ENCODE data around the gene MAPT.
"Not testable (repeated sequence)": the region's sequence is repeated elsewhere in the genome, so short reads cannot be mapped to it uniquely, and the experiment has no call there.

MAPT gene

GRCh38 chr17:45994987-45995386, 100.6 kb downstream of the MAPT start:
- no peak for DNase-seq (ENCODE audit: low read depth)

DNA sequence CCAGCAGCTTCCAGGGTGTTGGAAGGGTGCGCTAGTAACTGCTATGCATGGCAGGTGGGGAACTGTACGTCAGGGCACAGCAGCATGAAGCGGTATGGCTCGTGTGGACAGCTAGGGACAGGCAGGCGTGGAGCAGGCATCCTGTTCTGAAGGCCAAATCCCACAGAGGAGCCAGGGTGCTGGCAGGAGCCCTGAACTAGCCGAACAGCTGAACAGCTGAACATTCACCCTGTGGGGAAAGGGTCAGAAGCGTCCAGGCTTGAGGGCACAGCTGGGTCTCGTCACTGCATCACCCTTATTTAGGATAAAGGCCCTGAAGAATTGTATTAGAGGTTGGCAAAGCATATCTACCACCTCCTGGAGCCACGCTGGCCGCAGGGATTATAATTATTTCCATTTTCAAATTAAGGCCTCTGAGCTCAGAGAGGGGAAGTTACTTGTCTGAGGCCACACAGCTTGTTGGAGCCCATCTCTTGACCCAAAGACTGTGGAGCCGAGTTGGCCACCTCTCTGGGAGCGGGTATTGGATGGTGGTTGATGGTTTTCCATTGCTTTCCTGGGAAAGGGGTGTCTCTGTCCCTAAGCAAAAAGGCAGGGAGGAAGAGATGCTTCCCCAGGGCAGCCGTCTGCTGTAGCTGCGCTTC, 101.4 kb downstream of the MAPT start:
- DNase-seq (ENCODE audit: low read depth), result no peak

DNA sequence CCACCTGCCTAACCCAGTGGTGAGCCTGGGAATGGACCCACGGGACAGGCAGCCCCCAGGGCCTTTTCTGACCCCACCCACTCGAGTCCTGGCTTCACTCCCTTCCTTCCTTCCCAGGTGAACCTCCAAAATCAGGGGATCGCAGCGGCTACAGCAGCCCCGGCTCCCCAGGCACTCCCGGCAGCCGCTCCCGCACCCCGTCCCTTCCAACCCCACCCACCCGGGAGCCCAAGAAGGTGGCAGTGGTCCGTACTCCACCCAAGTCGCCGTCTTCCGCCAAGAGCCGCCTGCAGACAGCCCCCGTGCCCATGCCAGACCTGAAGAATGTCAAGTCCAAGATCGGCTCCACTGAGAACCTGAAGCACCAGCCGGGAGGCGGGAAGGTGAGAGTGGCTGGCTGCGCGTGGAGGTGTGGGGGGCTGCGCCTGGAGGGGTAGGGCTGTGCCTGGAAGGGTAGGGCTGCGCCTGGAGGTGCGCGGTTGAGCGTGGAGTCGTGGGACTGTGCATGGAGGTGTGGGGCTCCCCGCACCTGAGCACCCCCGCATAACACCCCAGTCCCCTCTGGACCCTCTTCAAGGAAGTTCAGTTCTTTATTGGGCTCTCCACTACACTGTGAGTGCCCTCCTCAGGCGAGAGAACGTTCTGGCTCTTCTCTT, 102.1 kb downstream of the MAPT start:
- no peak for DNase-seq (ENCODE audit: low read depth)

DNA sequence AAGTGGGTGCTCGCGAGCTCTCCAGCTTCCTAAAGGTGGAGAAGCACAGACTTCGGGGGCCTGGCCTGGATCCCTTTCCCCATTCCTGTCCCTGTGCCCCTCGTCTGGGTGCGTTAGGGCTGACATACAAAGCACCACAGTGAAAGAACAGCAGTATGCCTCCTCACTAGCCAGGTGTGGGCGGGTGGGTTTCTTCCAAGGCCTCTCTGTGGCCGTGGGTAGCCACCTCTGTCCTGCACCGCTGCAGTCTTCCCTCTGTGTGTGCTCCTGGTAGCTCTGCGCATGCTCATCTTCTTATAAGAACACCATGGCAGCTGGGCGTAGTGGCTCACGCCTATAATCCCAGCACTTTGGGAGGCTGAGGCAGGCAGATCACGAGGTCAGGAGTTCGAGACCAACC, 102.8 kb downstream of the MAPT start:
- DNase-seq (ENCODE audit: low read depth), result no peak

DNA sequence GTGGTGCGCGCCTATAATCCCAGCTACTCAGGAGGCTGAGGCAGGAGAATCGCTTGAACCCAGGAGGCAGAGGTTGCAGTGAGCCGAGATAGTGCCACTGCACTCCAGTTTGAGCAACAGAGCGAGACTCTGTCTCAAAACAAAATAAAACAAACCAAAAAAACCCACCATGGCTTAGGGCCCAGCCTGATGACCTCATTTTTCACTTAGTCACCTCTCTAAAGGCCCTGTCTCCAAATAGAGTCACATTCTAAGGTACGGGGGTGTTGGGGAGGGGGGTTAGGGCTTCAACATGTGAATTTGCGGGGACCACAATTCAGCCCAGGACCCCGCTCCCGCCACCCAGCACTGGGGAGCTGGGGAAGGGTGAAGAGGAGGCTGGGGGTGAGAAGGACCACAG, 103.3 kb downstream of the MAPT start:
- DNase-seq (ENCODE audit: low read depth), result no peak

DNA sequence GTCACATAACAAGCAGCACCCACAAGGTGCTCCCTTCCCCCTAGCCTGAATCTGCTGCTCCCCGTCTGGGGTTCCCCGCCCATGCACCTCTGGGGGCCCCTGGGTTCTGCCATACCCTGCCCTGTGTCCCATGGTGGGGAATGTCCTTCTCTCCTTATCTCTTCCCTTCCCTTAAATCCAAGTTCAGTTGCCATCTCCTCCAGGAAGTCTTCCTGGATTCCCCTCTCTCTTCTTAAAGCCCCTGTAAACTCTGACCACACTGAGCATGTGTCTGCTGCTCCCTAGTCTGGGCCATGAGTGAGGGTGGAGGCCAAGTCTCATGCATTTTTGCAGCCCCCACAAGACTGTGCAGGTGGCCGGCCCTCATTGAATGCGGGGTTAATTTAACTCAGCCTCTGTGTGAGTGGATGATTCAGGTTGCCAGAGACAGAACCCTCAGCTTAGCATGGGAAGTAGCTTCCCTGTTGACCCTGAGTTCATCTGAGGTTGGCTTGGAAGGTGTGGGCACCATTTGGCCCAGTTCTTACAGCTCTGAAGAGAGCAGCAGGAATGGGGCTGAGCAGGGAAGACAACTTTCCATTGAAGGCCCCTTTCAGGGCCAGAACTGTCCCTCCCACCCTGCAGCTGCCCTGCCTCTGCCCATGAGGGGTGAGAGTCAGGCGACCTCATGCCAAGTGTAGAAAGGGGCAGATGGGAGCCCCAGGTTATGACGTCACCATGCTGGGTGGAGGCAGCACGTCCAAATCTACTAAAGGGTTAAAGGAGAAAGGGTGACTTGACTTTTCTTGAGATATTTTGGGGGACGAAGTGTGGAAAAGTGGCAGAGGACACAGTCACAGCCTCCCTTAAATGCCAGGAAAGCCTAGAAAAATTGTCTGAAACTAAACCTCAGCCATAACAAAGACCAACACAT, 104.9 kb downstream of the MAPT start, which contains the start of gene STH:
STH (plus strand) TSS at position 264 of the 913 bp plus-strand sequence; CDS start at position 294, 30 bp downstream.
- DNase-seq (ENCODE audit: low read depth), result no peak

DNA sequence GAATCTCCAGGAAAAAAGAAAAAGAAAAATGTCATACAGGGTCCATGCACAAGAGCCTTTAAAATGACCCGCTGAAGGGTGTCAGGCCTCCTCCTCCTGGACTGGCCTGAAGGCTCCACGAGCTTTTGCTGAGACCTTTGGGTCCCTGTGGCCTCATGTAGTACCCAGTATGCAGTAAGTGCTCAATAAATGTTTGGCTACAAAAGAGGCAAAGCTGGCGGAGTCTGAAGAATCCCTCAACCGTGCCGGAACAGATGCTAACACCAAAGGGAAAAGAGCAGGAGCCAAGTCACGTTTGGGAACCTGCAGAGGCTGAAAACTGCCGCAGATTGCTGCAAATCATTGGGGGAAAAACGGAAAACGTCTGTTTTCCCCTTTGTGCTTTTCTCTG, 105.5 kb downstream of the MAPT start:
- DNase-seq (ENCODE audit: low read depth), result no peak

DNA sequence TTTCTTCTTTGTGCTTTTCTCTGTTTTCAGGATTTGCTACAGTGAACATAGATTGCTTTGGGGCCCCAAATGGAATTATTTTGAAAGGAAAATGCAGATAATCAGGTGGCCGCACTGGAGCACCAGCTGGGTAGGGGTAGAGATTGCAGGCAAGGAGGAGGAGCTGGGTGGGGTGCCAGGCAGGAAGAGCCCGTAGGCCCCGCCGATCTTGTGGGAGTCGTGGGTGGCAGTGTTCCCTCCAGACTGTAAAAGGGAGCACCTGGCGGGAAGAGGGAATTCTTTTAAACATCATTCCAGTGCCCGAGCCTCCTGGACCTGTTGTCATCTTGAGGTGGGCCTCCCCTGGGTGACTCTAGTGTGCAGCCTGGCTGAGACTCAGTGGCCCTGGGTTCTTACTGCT, 105.9 kb downstream of the MAPT start:
- DNase-seq (ENCODE audit: low read depth), result no peak

DNA sequence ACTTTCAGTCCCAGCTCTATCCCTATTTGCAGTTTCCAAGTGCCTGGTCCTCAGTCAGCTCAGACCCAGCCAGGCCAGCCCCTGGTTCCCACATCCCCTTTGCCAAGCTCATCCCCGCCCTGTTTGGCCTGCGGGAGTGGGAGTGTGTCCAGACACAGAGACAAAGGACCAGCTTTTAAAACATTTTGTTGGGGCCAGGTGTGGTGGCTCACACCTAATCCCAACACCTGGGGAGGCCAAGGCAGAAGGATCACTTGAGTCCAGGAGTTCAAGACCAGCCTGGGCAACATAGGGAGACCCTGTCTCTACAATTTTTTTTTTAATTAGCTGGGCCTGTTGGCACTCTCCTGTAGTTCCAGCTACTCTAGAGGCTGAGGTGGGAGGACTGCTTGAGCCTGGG, 106.4 kb downstream of the MAPT start:
- no peak for DNase-seq (ENCODE audit: low read depth)

DNA sequence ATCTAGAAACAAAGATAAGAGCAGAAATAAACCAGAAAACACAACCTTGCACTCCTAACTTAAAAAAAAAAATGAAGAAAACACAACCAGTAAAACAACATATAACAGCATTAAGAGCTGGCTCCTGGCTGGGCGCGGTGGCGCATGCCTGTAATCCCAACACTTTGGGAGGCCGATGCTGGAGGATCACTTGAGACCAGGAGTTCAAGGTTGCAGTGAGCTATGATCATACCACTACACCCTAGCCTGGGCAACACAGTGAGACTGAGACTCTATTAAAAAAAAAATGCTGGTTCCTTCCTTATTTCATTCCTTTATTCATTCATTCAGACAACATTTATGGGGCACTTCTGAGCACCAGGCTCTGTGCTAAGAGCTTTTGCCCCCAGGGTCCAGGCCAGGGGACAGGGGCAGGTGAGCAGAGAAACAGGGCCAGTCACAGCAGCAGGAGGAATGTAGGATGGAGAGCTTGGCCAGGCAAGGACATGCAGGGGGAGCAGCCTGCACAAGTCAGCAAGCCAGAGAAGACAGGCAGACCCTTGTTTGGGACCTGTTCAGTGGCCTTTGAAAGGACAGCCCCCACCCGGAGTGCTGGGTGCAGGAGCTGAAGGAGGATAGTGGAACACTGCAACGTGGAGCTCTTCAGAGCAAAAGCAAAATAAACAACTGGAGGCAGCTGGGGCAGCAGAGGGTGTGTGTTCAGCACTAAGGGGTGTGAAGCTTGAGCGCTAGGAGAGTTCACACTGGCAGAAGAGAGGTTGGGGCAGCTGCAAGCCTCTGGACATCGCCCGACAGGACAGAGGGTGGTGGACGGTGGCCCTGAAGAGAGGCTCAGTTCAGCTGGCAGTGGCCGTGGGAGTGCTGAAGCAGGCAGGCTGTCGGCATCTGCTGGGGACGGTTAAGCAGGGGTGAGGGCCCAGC, 107.3 kb downstream of the MAPT start:
- no peak for DNase-seq (ENCODE audit: low read depth)

DNA sequence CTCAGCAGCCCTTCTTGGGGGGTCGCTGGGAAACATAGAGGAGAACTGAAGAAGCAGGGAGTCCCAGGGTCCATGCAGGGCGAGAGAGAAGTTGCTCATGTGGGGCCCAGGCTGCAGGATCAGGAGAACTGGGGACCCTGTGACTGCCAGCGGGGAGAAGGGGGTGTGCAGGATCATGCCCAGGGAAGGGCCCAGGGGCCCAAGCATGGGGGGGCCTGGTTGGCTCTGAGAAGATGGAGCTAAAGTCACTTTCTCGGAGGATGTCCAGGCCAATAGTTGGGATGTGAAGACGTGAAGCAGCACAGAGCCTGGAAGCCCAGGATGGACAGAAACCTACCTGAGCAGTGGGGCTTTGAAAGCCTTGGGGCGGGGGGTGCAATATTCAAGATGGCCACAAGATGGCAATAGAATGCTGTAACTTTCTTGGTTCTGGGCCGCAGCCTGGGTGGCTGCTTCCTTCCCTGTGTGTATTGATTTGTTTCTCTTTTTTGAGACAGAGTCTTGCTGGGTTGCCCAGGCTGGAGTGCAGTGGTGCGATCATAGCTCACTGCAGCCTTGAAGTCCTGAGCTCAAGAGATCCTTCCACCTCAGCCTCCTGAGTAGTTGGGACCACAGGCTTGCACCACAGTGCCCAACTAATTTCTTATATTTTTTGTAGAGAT, 108.1 kb downstream of the MAPT start:
- no peak for DNase-seq (ENCODE audit: low read depth)

DNA sequence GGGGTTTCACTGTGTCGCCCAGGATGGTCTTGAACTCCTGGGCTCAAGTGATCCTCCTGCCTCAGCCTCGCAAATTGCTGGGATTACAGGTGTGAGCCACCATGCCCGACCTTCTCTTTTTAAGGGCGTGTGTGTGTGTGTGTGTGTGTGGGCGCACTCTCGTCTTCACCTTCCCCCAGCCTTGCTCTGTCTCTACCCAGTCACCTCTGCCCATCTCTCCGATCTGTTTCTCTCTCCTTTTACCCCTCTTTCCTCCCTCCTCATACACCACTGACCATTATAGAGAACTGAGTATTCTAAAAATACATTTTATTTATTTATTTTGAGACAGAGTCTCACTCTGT, 108.6 kb downstream of the MAPT start:
- DNase-seq (ENCODE audit: low read depth), result no peak

GRCh38 chr17:46003907-46004748, 109.8 kb downstream of the MAPT start:
- DNase-seq (ENCODE audit: low read depth), result no peak

DNA sequence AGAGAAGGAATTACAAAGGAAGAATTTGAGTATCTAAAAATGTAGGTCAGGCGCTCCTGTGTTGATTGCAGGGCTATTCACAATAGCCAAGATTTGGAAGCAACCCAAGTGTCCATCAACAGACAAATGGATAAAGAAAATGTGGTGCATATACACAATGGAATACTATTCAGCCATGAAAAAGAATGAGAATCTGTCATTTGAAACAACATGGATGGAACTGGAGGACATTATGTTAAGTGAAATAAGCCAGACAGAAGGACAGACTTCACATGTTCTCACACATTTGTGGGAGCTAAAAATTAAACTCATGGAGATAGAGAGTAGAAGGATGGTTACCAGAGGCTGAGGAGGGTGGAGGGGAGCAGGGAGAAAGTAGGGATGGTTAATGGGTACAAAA, 111.7 kb downstream of the MAPT start:
- not testable (repeated sequence) for DNase-seq (ENCODE audit: low read depth)

DNA sequence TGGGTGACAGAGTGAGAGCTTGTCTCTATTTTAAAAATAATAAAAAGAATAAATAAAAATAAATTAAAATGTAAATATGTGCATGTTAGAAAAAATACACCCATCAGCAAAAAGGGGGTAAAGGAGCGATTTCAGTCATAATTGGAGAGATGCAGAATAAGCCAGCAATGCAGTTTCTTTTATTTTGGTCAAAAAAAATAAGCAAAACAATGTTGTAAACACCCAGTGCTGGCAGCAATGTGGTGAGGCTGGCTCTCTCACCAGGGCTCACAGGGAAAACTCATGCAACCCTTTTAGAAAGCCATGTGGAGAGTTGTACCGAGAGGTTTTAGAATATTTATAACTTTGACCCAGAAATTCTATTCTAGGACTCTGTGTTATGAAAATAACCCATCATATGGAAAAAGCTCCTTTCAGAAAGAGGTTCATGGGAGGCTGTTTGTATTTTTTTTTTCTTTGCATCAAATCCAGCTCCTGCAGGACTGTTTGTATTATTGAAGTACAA, 113.2 kb downstream of the MAPT start:
- DNase-seq (ENCODE audit: low read depth), result no peak

GRCh38 chr17:46008591-46008990, 114.2 kb downstream of the MAPT start:
- DNase-seq (ENCODE audit: low read depth), result no peak

GRCh38 chr17:46009681-46010596, 115.6 kb downstream of the MAPT start:
- no peak for DNase-seq (ENCODE audit: low read depth)

DNA sequence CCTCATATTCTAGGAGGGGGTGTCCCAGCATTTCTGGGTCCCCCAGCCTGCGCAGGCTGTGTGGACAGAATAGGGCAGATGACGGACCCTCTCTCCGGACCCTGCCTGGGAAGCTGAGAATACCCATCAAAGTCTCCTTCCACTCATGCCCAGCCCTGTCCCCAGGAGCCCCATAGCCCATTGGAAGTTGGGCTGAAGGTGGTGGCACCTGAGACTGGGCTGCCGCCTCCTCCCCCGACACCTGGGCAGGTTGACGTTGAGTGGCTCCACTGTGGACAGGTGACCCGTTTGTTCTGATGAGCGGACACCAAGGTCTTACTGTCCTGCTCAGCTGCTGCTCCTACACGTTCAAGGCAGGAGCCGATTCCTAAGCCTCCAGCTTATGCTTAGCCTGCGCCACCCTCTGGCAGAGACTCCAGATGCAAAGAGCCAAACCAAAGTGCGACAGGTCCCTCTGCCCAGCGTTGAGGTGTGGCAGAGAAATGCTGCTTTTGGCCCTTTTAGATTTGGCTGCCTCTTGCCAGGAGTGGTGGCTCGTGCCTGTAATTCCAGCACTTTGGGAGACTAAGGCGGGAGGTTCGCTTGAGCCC, 116.3 kb downstream of the MAPT start:
- no peak for DNase-seq (ENCODE audit: low read depth)
